Superior temporal gyrus (tissue), 1 donor: ENCODE data around the gene SMIM24.

Experiments
- DNase-seq: peaks from one replicate; pipeline ENCODE4 v3.0.0-alpha.2; 2016; ENCODE audit errors: extremely low spot score

The SMIM24 gene

DNA sequence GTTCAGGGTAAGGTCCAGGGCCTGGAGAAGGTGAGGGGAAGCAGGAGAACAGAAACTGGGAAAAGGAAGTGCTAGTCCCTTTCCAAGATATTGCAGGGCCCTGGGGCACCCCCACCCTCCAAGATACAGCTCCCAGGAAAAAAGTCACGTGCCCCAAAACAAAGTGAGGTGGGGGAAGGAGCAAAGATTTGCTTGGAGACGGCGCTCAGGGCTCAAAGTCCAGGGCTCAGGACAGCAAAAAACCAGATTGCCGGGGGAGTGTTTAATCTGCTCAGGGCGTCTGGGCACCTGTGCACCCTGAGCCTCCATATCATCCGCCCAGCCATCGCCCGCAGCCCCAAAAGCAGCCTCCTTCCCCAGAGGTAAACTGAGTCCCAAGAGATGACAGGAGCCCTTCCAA is 6.3 kb downstream of the SMIM24 start:
- DNase-seq: no peak

DNA sequence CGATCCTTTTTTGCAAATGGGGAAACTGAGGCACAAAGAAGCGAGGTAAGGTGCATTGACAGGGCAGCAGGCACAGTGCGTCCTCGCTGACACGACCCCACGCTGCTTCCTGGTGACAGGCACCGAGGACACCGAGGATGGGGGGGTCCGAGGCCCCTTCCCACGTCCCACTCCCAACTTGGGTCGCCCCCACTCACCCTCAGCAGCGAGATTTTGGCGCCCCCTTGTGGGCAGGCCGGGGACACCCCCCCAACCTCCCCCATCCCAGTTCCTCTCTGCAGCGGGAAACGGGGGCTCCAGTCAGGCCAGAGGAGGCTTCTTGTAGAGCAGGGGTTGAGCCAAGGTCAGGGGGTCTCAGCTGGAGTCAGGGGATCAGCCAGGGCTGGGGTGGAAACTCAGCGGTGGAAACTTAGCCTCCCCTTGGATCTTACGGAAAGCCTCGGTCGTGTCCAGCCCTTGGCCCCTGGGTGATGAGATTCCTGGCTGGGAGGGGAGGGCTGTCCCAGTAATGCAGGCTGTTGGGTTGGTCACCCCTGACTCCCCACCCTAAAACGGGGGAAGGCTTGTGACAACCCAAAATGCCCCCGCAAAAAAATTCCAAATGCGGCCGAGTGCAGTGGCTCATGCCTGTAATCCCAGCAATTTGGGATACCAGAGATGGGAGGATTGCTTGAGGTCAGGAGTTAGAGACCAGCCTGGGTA is 8.2 kb downstream of the SMIM24 start:
- DNase-seq: no peak

DNA sequence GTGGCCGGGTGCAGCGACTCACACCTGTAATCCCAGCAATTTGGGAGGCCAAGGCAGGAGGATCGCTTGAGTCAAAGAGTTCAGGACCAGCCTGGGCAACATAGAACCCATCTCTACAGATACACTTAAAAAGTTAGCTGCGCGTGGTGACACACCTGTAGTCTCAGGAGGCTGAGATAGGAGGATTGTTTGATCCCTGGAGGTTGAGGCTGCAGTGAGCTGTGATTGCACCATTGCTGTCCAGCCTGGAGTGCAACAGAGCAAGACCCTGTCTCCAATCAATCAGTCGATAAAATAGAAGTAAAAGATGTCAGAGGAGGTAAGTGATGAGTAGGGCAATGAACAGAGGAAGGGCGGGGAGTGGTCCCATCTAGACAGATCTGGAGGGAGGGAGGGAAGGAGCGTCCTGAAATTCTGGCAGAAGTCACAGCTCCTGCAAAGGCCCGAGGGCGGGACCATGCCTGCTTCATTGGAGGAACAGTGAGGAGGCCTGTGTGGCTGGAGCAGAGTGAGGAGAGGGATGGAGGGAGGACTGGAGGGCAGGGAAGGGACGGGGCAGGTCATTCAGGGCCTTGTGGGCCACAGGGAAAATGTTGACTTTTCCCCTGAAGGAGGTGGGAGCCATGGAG is 9.7 kb downstream of the SMIM24 start:
- no peak for DNase-seq

DNA sequence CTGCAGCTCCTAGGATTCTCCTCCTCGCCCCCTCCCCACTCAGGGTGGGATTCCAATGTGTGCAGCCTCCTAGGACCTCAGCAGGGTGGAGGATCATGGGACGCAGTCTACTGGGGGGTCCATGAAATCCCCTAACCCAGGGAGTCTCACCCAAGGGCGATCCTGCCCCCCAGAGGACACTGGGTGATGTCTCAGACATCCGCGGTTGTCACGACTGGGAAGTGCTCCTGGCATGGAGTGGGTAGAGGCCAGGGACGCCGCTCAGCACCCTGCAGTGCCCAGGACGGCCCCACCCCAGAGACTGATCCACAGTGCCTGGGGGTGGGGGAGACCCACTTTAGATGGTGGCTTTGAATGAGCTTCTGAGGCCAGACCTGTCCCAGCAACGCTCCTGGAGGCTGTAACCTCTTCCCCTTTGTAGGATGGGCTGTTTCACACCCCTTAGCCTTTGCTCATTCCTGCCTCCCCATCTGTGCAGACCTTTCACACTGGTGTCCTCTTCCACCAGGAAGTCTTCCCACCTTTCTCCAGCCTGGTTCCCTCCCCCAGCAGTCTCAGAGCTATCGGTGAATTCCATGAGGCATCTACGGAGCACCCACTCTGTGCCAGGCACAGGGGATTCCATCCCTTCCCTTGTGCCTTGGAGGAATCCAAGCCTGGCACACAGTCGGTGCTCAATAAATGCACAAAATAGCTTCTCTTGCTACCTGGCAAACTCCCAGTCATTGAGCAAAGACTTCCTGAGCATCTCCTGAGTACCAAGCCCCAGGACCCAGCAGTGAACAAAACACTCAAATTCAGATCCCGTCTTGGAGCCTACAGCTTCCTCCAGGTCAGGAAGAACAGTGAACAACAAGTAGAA is 10.5 kb downstream of the SMIM24 start:
- DNase-seq: no peak

DNA sequence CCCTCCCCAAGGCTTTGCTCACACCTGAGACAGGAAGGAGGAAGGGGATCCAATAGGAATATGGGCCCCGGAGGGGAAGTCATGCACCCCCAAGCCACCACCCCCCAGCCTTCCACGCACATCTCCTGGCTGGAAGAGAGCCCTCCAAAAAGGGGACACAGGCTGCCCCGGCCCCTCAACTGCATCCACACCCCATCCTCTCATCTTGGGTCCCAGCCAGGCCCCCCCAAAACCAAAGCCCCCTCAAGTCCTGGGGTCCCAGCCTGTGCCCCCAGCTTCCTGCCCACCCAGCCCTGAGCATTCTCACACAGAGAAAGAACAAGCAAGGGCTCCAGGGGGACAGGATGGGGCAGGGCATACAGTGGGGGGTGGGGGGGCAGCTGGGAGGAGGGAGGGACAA is 12.1 kb downstream of the SMIM24 start:
- DNase-seq: no peak

DNA sequence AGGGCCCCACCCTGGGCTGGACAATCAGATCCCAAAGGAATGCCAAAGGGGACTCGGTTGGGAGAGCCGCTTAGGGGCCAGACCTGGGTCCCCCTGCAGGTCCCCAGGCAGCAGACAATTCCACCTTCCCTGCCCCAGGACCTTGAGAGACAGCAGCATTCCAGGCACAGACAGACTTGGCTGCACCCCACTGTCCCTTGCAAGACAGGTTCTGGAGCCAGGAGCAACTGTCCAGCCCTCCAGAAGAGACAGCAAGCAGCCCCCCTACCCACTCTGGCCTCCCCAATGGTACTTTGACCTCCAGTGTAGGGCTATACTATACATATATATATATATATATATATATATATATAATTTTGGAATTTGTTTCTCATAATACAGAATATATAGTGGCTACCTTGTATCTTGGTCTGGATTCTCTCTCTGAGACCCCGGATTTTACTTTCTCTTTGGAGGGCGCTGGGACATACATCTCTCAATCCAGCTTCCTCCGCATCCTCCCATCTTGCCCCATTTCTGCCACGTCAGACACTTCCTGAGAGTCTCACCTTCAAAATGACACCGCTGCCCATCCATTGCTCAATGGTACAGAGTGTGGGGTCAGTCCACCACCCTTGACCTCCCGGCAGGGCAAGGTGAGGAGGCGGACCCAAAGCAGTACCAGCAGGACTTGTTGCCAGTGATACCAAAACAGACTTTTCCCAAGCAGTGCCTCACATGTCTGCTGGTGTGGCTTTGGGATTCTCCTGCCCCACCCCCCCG is 12.7 kb downstream of the SMIM24 start:
- DNase-seq: no peak

DNA sequence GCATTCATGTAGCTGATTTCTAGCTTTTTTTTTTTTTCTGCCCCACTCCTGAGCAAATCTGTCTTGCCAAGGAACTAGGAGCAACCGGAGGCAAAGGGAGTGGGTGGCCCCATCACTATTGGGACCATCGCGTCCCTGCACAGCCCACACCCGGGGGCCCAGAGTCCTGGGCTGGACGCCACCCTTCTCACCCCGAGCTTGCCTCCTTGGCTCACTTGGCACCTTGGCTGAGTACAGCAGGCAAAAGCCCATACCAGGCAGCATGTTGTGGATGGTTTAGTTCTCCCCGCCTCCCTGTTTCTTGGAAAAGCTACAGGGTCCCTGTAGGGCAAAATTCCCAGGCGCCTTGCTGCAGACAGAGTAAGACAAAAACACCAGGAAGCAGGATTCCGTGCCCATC is 13.7 kb downstream of the SMIM24 start:
- peak; percentile 33 for DNase-seq

DNA sequence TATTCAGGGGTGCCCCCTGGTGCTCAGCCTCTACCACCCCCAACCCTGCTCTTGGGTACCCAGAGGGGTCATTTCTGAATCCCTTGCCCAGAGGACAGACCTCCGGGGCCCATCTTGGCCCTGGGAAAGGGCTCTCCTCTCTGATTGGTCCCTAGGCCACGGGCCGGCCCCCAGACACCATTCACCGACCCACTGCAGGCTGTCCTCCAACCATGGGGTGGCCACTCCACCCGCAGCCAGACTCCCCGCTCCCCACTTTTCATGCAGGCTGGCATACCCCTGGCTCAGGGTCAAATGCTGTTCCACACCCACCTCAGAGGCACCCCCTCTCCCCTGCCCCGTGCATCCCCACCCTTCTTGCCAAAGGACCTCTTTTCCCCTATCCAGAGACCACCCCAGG is 14.8 kb downstream of the SMIM24 start:
- no peak for DNase-seq

DNA sequence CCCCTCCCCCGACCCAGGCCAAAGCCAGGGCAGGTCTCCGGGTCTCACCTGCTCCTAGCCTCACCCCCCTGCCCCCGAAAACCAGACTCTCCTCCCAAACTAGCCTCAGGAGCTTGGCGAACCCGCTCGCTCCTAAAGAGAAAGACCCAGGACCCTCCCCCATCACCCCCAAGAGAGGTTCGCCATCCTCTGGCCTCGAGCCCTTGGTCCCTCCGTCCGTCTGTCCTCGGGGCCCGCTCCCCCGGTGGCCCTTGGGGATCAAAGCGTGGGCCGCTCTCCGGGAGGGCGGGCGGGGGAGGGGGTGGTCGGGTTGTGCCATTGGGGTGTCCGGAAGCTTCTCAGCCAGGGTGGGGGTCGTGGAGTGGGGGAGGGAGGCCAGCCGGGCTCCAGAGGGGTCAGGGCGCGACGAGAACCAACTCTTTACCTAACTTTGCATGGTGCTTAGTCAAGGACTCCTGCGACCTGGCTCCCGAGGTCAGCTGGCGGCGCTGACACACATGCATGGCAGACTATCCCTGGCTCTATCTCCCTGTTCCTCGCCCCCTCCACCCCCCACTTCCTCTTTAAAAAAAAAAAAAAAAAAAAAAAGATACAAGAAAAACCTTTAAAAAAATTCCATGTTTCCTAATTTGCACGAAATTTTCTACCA is 15.6 kb downstream of the SMIM24 start:
- no peak for DNase-seq

DNA sequence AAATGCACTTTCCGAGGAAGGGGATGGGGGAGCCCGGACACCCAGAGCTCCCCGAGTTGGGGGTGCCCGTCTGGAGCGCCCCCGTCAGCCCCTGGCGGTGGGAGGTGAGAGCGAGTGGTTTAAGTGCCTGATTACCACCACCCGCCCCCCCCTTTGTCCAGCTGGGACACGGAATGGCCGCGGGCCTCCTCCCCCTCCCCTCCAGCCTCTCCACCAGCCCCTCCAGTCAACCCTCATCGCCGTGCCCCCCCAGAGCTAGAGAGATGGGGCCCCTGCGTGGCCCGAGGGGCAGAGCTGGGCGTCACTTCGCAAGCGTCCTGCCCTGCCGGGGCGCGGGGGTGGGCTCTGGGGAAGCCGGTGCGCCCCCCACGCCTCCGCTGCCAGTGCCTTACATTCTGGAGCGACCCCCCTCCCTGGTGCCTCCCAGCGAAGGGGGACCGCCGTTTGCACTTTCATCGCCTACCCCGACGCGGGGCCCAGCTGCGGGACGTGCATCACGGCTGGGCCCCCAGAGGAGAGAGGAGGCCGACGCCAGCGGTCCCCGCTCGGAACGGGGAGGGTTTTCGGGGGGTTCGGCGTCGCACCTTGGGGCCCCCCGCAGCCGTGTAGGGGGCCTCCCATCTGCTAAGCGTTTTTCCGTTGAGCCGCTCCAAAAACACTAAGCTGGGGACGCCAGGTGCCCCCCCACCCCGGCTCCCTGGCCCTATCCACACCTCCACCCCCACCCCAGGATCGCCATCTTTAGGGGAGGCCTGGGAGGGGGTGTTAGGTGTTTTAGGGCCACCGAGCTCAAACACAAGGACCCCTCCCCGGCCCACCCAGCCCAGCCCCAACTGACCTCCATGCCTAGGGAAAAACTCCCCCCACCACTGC is 16.4 kb downstream of the SMIM24 start:
- no peak for DNase-seq

DNA sequence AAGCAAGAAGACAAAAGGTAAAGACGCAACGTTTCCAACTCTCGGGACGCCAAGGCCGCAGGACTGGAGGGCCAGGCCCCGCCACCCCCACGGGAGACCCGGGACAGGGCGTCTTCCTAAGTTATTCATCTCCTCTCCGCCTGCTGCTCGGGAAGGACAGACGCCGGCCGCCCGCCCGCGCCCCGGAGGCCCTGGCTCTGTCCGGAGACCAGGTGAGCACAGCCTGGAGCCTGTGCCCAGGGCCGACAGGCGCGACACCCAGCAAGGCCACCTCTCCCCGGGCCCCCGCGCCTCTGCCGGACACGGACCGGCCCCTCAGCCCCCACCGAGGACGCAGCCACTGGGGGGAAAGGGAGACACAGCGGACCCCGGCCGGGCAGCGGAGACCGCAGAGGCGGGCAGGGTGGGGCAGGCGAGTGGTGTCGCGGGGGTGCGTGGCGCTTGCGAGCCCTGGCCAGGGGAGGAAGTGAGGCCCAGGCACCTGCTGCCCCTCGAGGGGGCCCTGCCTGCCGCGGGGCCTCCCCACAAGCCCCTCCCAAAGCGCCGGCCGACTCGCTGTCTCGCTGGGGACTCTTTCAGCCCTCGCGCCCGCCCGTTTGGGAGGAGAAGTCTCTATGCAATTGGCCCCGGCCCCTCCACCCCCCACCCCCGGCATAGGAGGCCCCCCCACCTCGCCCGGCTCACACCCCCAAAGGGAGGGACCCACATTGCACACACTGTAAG is 17.2 kb downstream of the SMIM24 start:
- DNase-seq: no peak

DNA sequence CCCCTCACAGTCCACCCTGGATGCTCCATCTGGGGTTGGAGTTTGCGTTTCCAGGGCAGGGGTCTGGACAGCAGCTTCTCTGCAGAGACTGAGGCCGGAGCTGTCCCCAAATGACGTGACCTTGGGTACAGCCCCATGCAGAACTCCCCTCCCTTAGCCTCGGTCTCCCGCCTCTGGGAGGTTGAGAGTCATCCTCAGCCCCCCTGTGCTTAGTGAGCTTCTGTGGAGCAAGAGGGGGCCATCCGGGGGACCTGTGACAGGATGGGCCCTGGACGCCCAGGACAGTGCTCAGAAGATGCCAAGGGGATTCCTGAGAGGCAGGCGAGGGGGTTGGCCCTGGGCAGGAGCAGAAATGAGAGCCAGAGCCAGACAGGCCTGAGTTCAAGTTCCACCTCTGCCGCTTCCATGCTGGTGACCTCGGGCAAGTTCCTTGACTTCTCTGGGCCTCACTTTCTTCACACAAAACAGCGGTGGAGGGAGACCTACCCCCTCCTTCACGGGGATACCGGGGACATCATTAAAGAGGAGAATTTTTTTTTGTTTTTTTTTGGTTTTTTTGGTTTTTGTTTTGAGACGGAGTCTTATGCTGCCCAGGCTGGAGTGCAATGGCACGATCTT is 20.3 kb downstream of the SMIM24 start:
- no peak for DNase-seq

DNA sequence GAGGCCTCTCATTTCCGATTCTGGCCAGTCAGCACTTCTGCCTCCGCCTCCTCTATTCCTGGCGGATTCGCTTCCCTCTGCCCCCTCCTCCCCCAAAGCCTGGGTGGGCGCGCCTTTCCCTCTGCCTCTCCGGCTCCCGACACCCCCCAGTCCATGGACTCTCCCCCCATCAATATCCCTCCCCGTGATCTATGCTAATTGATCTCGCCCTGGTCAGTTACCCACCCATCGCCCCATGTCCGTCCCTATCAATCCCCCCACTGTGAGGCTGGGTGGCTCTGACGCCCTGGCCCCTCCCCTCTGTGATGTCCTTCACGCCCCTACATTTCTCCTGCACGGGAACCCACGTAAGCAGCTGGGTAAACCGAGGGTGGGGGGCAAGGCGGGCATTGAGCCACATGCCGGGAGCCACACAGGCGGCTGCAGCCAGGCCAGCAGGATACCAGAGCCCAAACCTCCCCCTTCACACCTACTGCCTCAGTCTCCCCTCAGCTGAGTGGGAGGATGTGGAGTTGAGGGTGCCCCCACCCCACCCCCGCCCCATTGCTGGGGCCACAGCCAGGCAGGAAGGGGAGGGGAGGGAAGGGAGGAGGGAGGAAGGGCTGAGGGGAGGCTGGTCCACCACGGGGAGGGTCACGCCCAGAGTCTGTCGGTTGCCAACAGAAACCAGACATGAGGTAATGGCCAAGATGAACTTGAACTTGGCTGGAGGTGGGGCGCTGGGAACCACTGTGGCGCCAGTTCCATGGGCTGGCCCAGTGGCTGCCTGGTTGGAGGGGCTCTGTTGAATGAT is 21.0 kb downstream of the SMIM24 start:
- no peak for DNase-seq

DNA sequence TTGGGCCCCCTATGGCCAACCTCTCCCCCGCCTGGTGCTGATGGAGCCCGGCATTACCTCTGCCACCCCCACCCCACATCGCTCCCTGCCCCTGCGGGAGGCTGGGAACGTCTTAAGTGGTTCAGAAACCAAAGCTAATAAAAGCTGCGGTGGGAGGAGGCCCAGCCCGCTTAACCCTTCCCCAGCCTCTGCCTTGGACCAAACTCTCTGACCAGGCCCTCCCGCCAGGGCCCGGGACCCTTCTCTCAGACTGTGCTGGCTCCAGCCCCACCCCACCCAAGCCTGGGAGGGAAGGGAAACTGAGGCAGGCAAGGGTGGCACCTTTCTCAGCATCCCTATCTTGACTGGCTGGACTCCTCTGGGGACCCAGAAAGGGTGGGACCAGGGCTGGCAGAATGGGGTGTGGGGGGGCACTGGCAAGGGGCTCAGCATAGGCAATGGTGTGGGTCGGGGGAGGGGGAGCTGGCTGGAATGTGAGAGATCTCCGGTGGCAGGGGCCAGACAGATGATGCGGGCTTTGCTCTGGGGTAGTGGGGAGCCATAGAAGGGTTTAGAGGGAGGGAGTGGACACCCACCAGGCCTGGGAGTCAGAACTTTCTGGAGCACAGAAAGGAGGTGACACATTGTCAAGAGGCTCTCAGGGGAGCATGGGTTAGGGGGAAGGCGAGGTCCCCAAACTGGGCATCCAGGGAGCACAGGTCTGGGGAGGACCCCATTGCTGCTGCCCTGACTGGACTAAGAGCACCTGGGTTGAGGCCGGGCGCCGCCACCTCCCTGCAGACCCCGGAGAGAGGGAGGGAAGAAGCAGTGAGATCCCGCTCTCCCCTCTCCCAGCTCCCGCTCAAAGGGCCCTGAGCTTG is 21.9 kb downstream of the SMIM24 start:
- no peak for DNase-seq

DNA sequence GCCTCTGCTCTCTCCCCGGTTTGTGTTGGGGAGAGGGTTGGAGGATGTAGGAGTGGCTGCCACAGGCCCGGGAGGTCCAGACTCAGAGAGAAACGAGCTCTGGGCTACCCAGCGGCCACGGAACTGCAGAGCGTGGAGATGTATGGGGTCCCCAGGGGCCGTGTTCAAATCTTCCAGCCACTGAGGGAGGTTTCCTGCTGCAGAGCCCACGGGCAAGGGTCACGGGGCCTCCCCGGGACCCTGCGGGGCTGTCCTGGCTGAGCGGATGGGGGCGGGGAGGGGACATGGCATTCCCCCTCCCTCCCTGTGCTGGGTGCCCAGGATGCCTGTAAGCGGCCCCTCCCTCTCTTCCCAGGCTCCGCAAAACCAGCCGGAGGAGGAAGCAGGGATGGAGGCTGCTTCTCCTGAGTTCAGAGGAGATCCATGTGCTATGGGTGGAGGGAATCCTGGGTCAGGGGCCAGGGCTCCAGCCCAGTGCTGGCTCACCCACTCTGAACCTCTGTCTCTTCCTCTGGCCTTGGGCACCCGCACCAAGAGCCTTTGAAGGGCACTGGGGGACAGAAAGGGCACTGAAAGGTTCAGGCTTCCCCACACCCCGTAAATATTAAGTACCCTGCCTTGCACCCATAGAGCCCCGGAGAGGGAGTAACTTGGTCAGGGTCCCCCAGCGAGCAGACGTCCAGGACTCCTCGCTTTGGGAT is 22.6 kb downstream of the SMIM24 start:
- DNase-seq: no peak

DNA sequence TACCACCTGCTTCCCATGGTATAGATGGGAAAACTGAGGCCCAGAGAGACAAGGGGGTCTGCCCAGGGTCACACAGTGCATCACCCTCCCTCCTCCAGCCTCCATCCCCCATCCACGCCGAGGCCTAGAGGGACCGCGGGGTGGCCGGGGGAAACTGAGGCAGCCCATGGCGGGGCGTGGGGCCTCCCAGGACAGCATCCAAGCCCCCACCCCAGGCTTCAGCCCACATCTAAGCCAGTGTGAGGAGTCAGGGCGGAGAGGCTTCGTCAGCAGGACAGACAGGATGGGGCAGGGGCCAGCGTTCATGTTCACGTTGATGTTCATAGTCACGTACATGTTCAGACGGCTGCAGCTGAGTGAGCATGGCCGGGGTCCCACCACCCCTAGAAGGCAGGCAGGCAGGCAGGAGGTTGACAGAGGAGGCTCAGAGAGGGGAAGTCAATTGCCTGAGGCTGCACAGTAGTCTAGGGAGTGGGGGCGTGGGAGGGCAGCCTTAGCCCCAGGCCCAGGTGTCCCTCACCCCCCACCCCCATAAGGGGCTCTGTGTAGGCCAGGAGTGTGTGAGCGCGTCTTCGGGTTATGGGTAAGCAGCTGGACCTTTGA is 23.3 kb downstream of the SMIM24 start:
- DNase-seq: no peak
